Muscle layer of colon (tissue), 2 donors: Measurements from ENCODE around the gene GPR156.

Experiments used
- H3K27ac ChIP-seq: one replicate; pipeline ENCODE4 v1.7.0; 2013; ENCODE audit warnings: low read depth, mild to moderate bottlenecking, low read length, moderate library complexity
- H3K27me3 ChIP-seq, 2 donors: one replicate each; pipeline ENCODE4 v1.7.0; 2013; ENCODE audit warnings: low read length in 2 of 2, mild to moderate bottlenecking in 2 of 2; ENCODE audit not compliant: insufficient read depth in 2 of 2, control insufficient read depth in 1 of 2
- H3K36me3 ChIP-seq: one replicate; pipeline ENCODE4 v1.7.0; 2013; ENCODE audit warnings: mild to moderate bottlenecking, low read length; ENCODE audit not compliant: insufficient read depth
- H3K4me1 ChIP-seq: one replicate; pipeline ENCODE4 v1.7.0; 2013; ENCODE audit warnings: mild to moderate bottlenecking, low read length; ENCODE audit not compliant: insufficient read depth
- H3K4me3 ChIP-seq, 2 donors: one replicate each; pipeline ENCODE4 v1.7.0; 2013; ENCODE audit warnings: low read length in 2 of 2, low read depth in 1 of 2, mild to moderate bottlenecking in 1 of 2, moderate library complexity in 1 of 2
- H3K9ac ChIP-seq: one replicate; pipeline ENCODE4 v1.7.0; 2013; ENCODE audit warnings: low read length
- H3K9me3 ChIP-seq: one replicate; pipeline ENCODE4 v1.7.0; 2013; ENCODE audit warnings: mild to moderate bottlenecking, low read length
- donor health status: abdominal sarcoma.
- donor health status: Adenocarcinoma of cecum.

Gene GPR156

GRCh38 chr3:120171134-120171873, 113.7 kb downstream of the GPR156 start:
- H3K27ac ChIP-seq: no peak overlapping the region
- H3K9me3 ChIP-seq: no peaks in the 10 kb centered on the region
- no peaks in the 10 kb centered on the region for H3K36me3 ChIP-seq
- no peak overlapping the region for H3K4me3 ChIP-seq
- peaks cover 8% of the 10 kb centered on the region for H3K4me1 ChIP-seq
- no peak overlapping the region for H3K9ac ChIP-seq
- H3K27me3 ChIP-seq: no peaks in the 10 kb centered on the region

DNA sequence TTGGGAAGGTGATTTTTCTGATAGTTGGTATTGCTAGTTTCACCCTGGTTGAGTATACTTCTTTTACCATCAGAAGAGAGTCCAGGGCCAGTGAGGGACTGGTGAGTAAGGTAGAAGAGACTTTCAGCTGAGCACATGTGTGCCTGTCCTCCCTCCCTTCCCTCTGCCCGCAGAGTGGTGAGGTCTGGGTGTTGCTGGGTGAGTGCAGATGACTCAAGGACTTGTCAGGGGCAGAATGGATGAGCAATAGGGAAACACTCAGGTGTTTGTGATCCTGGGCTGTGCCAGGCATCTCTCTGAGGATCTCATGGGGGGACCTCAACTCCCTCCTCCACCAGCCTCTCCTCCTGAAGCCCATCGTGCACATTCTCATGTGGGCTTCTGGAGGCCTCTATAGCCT, 114.8 kb downstream of the GPR156 start:
- no peaks in the 10 kb centered on the region for H3K9me3 ChIP-seq
- no peaks in the 10 kb centered on the region for H3K27me3 ChIP-seq
- no peak overlapping the region for H3K4me3 ChIP-seq
- no peak overlapping the region for H3K27ac ChIP-seq
- no peaks in the 10 kb centered on the region for H3K36me3 ChIP-seq
- H3K4me1 ChIP-seq: peaks cover 8% of the 10 kb centered on the region
- H3K9ac ChIP-seq: no peak overlapping the region

GRCh38 chr3:120169407-120169806, 115.6 kb downstream of the GPR156 start:
- Histone ChIP-seq H3K4me1 (peaks cover 8% of the 10 kb centered on the region), H3K9ac (no peak overlapping the region), H3K27me3 (no peaks in the 10 kb centered on the region), H3K4me3 (no peak overlapping the region), H3K27ac (no peak overlapping the region), H3K9me3 (no peaks in the 10 kb centered on the region), H3K36me3 (no peaks in the 10 kb centered on the region)

DNA sequence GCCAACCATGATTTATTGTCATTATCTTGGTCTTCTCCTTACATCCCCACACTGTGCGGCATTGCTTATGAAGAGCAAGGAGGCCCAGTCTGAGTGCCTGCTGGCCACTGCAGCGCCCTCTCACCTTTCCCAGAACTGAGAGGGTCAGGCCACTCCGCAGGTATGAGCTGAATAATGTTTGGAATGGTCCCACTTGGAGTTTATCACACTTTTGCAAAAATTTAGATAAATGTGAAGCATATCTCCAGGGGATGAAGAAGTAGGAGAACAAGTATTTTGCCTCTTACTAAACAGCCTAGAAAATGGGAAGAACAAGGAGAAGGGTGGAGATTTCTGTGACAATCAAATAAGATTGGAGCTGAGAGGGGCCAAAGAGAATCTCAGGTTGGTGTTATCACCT, 116.4 kb downstream of the GPR156 start:
- Histone ChIP-seq H3K4me3 (no peak overlapping the region), H3K4me1 (peaks cover 13% of the 10 kb centered on the region), H3K9ac (no peak overlapping the region), H3K27ac (no peak overlapping the region), H3K36me3 (no peaks in the 10 kb centered on the region), H3K9me3 (no peaks in the 10 kb centered on the region), H3K27me3 (no peaks in the 10 kb centered on the region)

GRCh38 chr3:120168038-120168437, 117.0 kb downstream of the GPR156 start:
- Histone ChIP-seq H3K36me3 (no peaks in the 10 kb centered on the region), H3K27me3 (no peaks in the 10 kb centered on the region), H3K27ac (no peak overlapping the region)

DNA sequence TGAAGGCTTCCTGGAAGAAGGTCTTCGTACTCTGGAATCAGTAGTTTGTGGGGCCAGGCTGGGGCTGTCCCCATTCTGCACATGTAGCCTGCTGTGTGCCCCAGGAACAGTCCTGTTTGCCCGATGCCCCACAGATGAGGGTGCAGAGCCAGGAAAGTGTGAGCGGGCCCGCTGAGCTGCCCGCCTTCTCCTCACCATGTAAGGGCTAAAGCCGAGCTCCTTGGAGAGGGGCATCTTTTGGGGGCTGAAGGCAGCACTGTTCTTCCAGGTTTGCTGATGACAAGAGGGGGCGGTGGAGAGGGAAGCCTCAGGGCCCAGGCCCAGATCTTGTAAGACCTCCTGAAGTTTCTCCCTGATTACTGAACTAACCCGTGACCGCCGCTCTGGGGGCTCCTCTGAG, 117.5 kb downstream of the GPR156 start:
- Histone ChIP-seq H3K9ac (no peak overlapping the region), H3K36me3 (no peaks in the 10 kb centered on the region), H3K27ac (no peak overlapping the region), H3K9me3 (no peaks in the 10 kb centered on the region), H3K4me3 (no peak overlapping the region), H3K27me3 (no peaks in the 10 kb centered on the region), H3K4me1 (peaks cover 15% of the 10 kb centered on the region)

More at GRCh38 chr3:120168038-120168437, 117.0 kb downstream of the GPR156 start:
- Histone ChIP-seq H3K4me1 (peaks cover 15% of the 10 kb centered on the region), H3K4me3 (no peak overlapping the region), H3K9me3 (no peaks in the 10 kb centered on the region), H3K9ac (no peak overlapping the region)

DNA sequence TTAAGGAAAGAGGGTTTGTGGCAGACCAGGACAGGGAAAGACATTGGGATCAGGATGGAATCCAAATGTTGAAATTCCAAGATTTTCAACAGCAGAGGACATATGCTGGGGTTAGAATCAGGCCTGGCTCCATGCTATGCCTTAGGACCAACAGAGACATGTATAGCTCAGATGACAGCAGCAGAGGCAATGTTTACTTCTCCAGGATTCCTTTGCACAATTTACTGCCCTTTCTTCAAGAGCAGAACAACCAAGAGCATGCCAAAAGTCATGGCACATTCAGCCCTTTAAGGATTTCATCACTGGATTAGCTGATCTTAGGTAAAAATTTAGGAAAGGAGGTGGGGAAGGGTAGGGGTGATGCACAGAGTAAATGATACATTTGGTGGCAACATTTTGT, 121.2 kb downstream of the GPR156 start:
- no peak overlapping the region for H3K27ac ChIP-seq

GRCh38 chr3:120163026-120163425, 122.0 kb downstream of the GPR156 start:
- H3K4me3 ChIP-seq: no peak overlapping the region
- no peak overlapping the region for H3K9ac ChIP-seq
- no peaks in the 10 kb centered on the region for H3K9me3 ChIP-seq
- peaks cover 15% of the 10 kb centered on the region for H3K4me1 ChIP-seq
- H3K27ac ChIP-seq: no peak overlapping the region
- no peaks in the 10 kb centered on the region for H3K27me3 ChIP-seq
- H3K36me3 ChIP-seq: no peaks in the 10 kb centered on the region

More for the DNA sequence above, 121.2 kb downstream of the GPR156 start:
- Histone ChIP-seq H3K4me1 (peaks cover 15% of the 10 kb centered on the region), H3K36me3 (no peaks in the 10 kb centered on the region), H3K4me3 (no peak overlapping the region), H3K27me3 (no peaks in the 10 kb centered on the region), H3K9me3 (no peaks in the 10 kb centered on the region), H3K9ac (no peak overlapping the region)

DNA sequence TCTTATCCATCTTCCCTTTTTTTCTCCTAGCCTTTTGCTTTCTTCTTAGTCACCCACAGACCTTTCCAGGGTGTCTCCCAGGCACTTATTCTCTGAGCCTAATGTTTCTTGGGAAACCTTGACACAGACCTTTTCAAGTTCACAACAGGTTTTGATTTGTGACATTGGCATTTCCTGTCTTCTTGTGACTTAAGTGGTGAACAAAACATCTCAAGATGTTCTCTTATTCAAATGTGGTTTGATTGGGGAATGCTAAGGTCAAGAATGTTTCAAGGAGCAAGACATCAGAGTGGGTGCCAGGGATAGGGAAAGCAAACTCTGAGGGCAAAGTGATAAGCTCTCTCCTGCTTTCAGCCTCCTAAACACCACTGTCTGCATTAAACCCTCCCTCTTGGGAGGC, 122.6 kb downstream of the GPR156 start:
- Histone ChIP-seq H3K4me1 (peaks cover 15% of the 10 kb centered on the region), H3K36me3 (no peaks in the 10 kb centered on the region), H3K9ac (no peak overlapping the region), H3K4me3 (no peak overlapping the region), H3K27ac (no peak overlapping the region), H3K27me3 (no peaks in the 10 kb centered on the region), H3K9me3 (no peaks in the 10 kb centered on the region)

DNA sequence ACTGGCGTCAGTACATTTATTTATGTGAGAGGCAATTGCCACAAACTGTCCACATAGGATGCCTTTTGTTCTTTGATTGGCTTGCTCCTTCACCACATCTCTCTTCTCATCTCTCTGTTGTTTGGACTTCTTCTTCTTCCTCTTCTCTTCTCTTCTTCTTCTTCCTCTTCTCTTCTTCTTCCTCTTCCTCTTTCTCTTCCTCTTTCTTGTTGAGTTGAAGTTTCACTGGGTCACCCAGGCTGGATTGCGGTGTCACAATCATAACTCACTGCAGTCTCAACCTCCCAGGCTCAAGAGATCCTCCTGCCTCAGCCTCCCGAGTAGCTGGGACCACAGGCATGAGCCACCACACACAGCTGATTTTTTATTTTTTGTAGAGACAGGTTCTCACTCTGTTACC, 123.1 kb downstream of the GPR156 start:
- Histone ChIP-seq H3K9ac (no peak overlapping the region), H3K27me3 (no peaks in the 10 kb centered on the region), H3K4me3 (no peak overlapping the region), H3K36me3 (no peaks in the 10 kb centered on the region), H3K27ac (no peak overlapping the region), H3K9me3 (no peaks in the 10 kb centered on the region), H3K4me1 (peaks cover 15% of the 10 kb centered on the region)

DNA sequence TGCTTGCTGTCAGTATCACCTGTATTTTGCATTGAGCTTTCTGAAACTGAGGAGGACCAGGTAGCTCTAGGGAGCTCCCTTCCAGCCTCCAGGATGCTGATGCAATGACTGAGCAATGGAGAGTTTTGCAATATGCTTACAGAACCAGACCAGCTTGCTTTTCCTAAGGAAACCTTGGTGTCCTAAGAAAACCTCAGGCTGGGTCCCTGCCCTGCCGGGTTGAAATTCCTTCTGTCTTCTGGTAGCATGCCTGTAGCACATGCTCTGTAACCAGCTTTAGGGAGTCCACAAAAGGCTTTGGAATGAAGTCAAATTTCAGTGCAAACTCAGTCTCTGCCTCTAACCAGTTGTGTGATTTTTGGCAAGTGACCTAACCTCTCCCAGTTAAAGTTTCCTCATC, 125.0 kb downstream of the GPR156 start:
- H3K27ac ChIP-seq: no peak overlapping the region
- H3K9me3 ChIP-seq: no peaks in the 10 kb centered on the region
- peaks cover 15% of the 10 kb centered on the region for H3K4me1 ChIP-seq
- no peak overlapping the region for H3K9ac ChIP-seq
- no peaks in the 10 kb centered on the region for H3K27me3 ChIP-seq
- no peaks in the 10 kb centered on the region for H3K36me3 ChIP-seq
- H3K4me3 ChIP-seq: no peak overlapping the region

DNA sequence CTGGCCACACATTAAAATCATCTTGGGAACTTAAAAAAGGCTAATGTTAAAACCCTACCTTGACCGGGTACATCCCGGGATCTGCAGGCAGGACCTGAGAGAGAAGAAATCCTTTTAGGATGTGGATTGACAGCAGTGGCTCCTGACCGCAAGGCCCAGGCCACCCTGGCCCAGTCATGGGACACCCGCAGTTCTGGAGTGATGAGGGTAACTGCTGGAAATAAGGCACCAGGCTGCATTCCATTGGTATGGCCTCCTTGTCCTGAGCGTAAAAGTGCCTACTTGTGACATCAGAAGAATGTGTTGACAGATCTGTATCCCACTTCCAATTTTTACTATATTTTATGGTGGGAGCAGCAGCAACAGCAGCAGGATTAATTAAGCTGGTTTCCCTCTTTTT, 127.3 kb downstream of the GPR156 start:
- Histone ChIP-seq H3K9me3 (no peaks in the 10 kb centered on the region), H3K4me1 (peaks cover 9% of the 10 kb centered on the region), H3K27me3 (no peaks in the 10 kb centered on the region), H3K27ac (no peak overlapping the region), H3K36me3 (no peaks in the 10 kb centered on the region), H3K4me3 (no peak overlapping the region), H3K9ac (no peak overlapping the region)
